AG04450 (cell line): Measurements from ENCODE around the gene RAB9A. TPM values are rescaled to one million over a fixed set of nuclear protein-coding genes. Genes with fewer than 3 reads are reported as not detected.

Source experiments
- CTCF ChIA-PET: fragments of 300-600, 350-600 bp; formaldehyde crosslinking; extraction: SDS; loops from one replicate; lab custom pipeline; 2022; ENCODE audit warnings: antibody characterized with exemption, inconsistent platforms; lab: Charles Lee
- POLR2A ChIA-PET: fragments of 350-600 bp; formaldehyde crosslinking; extraction: SDS; loops from one replicate; lab custom pipeline; 2021; ENCODE audit warnings: antibody characterized with exemption, inconsistent platforms; lab: Yijun Ruan, JAX
- DNase-seq: peaks from one replicate; pipeline ENCODE4 v3.0.0-alpha.2; 2011; ENCODE audit warnings: low read depth, low spot score
- H3K27ac ChIP-seq: one replicate; pipeline ENCODE4 v1.5.1; 2012; ENCODE audit warnings: low read depth, low read length, control low read depth
- H3K27me3 ChIP-seq: one replicate; pipeline ENCODE4 v1.6.0; 2012; ENCODE audit warnings: low read length; ENCODE audit not compliant: control insufficient read depth, insufficient read depth
- H3K4me3 ChIP-seq: 2 replicates; pipeline ENCODE4 v1.5.1; 2011; ENCODE audit warnings: mild to moderate bottlenecking, low read depth, low read length, control low read depth
- H3K9me3 ChIP-seq: 2 replicates; pipeline ENCODE4 v1.5.1; 2012; ENCODE audit warnings: low read length; ENCODE audit not compliant: control insufficient read depth, insufficient read depth
- CTCF ChIP-seq: IDR thresholded peaks from 2 replicates; pipeline ENCODE4 v1.5.1; 2011; ENCODE audit warnings: low read depth, low read length, control low read depth, inconsistent platforms
- polyA plus RNA-seq: library from polyadenylated mRNA; depleted of rRNA; stranded (reverse); fragments of >200 nt; gene quantifications from 2 replicates; pipeline ENCODE4 v1.2.3, GENCODE V29; 2011

RAB9A gene
- polyA plus RNA-seq, 1 experiment, result 41.7 TPM

- TF ChIP-seq CTCF, result no peak
- Histone ChIP-seq H3K9me3 (no peaks in the 10 kb centered on the region; the same call in 1 of the 2 replicates), H3K27ac (peak within 1 kb of the TSS; percentile 81), H3K27me3 (no peaks in the 10 kb centered on the region), H3K4me3 (peak within 1 kb of the TSS; percentile 78)
- POLR2A ChIA-PET, result interaction anchor here (0.7 to 1.8 kb wide), 9 partner anchors 9 to 760 kb away, joined by 3 to 14 read pairs (median 4); partner anchors contain the start of genes GEMIN8, RAB9A and TMSB4X
- peak; percentile 87 for DNase-seq
- CTCF ChIA-PET, result interaction anchor here (0.7 to 2.6 kb wide), 4 partner anchors 12 to 228 kb away, joined by 3 to 15 read pairs (median 4); no protein-coding TSS in a partner anchor
Observed at GRCh38 chrX:13734278-13735172, 45.6 kb downstream of the RAB9A start, which contains the start of the genes OFD1 and TRAPPC2. TSS of gene OFD1 (plus strand) at chrX:13734748. CDS start at chrX:13735072, 324 bp downstream. TSS of gene TRAPPC2 (minus strand) at chrX:13734620. CDS start at chrX:13719963, 14,657 bp downstream.

- no peak for DNase-seq
- no peak for TF ChIP-seq CTCF
- no peaks in the 10 kb centered on the region for H3K9me3 ChIP-seq
- no peak overlapping the region for H3K4me3 ChIP-seq
- no peaks in the 10 kb centered on the region for H3K27me3 ChIP-seq
- H3K27ac ChIP-seq, result no peak overlapping the region
- POLR2A ChIA-PET, result no interaction called here
- CTCF ChIA-PET, result interaction anchor here (1.5 kb wide), 1 partner anchor 235 kb away, joined by 6 read pairs; no protein-coding TSS in a partner anchor
Observed at GRCh38 chrX:13741695-13742094, 52.8 kb downstream of the RAB9A start.

- POLR2A ChIA-PET, result no interaction called here
- no peaks in the 10 kb centered on the region for H3K9me3 ChIP-seq
- CTCF ChIA-PET, result no interaction called here
Observed at GRCh38 chrX:13742397-13743176, 53.7 kb downstream of the RAB9A start.

GRCh38 chrX:13747836-13748235 is 58.9 kb downstream of the RAB9A start:
- CTCF ChIA-PET, result interaction anchor here (0.7 to 3.5 kb wide), 4 partner anchors 9 to 240 kb away, joined by 3 to 26 read pairs (median 6); no protein-coding TSS in a partner anchor
- peak; percentile 29 for DNase-seq
- POLR2A ChIA-PET, result no interaction called here
- no peaks in the 10 kb centered on the region for H3K27me3 ChIP-seq
- no peaks in the 10 kb centered on the region for H3K9me3 ChIP-seq
- TF ChIP-seq CTCF, result peak; percentile 60
- no peak overlapping the region for H3K27ac ChIP-seq
- no peak overlapping the region for H3K4me3 ChIP-seq

More at GRCh38 chrX:13742397-13743176, 53.7 kb downstream of the RAB9A start:
- Histone ChIP-seq H3K27ac (no peak overlapping the region), H3K4me3 (no peak overlapping the region), H3K27me3 (no peaks in the 10 kb centered on the region)
- no peak for DNase-seq
- no peak for TF ChIP-seq CTCF
